ENCODE measurements around the gene LSG1.

LSG1 gene

GRCh38 chr3:194671900-194672808, at the start of gene LSG1:
Gene LSG1 (minus strand): TSS chr3:194672191. CDS start chr3:194672162, 29 bp downstream.
- in situ Hi-C loops (cut with HindIII; ENCODE audit: low sequenced_read_pairs), result no loop called here

- in situ Hi-C loops (cut with HindIII; ENCODE audit: low sequenced_read_pairs), result no loop called here
These were observed 48.1 kb upstream of the LSG1 start for GRCh38 chr3:194720048-194720447.

GRCh38 chr3:194718079-194718478, 46.1 kb upstream of the LSG1 start:
- in situ Hi-C loops (cut with HindIII; ENCODE audit: low sequenced_read_pairs), result loop anchor here (10.0 kb wide), 1 partner anchor 247 kb away; no protein-coding TSS in a partner anchor

- in situ Hi-C loops (cut with HindIII; ENCODE audit: low sequenced_read_pairs), result loop anchor here (10.0 kb wide), 1 partner anchor 250 kb away; no protein-coding TSS in a partner anchor
These were observed 43.2 kb upstream of the LSG1 start for GRCh38 chr3:194715022-194715800.

GRCh38 chr3:194714564-194714963, 42.6 kb upstream of the LSG1 start:
- in situ Hi-C loops (cut with HindIII; ENCODE audit: low sequenced_read_pairs), result loop anchor here (10.0 kb wide), 1 partner anchor 250 kb away; no protein-coding TSS in a partner anchor

GRCh38 chr3:194714137-194714455, 42.1 kb upstream of the LSG1 start:
- in situ Hi-C loops (cut with HindIII; ENCODE audit: low sequenced_read_pairs), result loop anchor here (10.0 kb wide), 1 partner anchor 251 kb away; no protein-coding TSS in a partner anchor

- in situ Hi-C loops (cut with HindIII; ENCODE audit: low sequenced_read_pairs), result loop anchor here (10.0 kb wide), 1 partner anchor 251 kb away; no protein-coding TSS in a partner anchor
These were observed 41.5 kb upstream of the LSG1 start for GRCh38 chr3:194713299-194714136.

GRCh38 chr3:194711913-194712312, 39.9 kb upstream of the LSG1 start:
- in situ Hi-C loops (cut with HindIII; ENCODE audit: low sequenced_read_pairs), result loop anchor here (10.0 kb wide), 1 partner anchor 253 kb away; no protein-coding TSS in a partner anchor

- in situ Hi-C loops (cut with HindIII; ENCODE audit: low sequenced_read_pairs), result loop anchor here (10.0 kb wide), 1 partner anchor 254 kb away; no protein-coding TSS in a partner anchor
These were observed 39.3 kb upstream of the LSG1 start for GRCh38 chr3:194711286-194711685.

GRCh38 chr3:194707147-194707540, 35.2 kb upstream of the LSG1 start:
- in situ Hi-C loops (cut with HindIII; ENCODE audit: low sequenced_read_pairs), result no loop called here

GRCh38 chr3:194705761-194706160, 33.8 kb upstream of the LSG1 start:
- in situ Hi-C loops (cut with HindIII; ENCODE audit: low sequenced_read_pairs), result no loop called here

- in situ Hi-C loops (cut with HindIII; ENCODE audit: low sequenced_read_pairs), result no loop called here
These were observed 33.2 kb upstream of the LSG1 start for GRCh38 chr3:194705227-194705626.

GRCh38 chr3:194702545-194702944, 30.6 kb upstream of the LSG1 start:
- in situ Hi-C loops (cut with HindIII; ENCODE audit: low sequenced_read_pairs), result no loop called here

GRCh38 chr3:194696702-194697101, 24.7 kb upstream of the LSG1 start:
- in situ Hi-C loops (cut with HindIII; ENCODE audit: low sequenced_read_pairs), result no loop called here

GRCh38 chr3:194691481-194692283, 19.7 kb upstream of the LSG1 start:
- in situ Hi-C loops (cut with HindIII; ENCODE audit: low sequenced_read_pairs), result no loop called here

GRCh38 chr3:194690501-194691372, 18.7 kb upstream of the LSG1 start:
- in situ Hi-C loops (cut with HindIII; ENCODE audit: low sequenced_read_pairs), result no loop called here

- in situ Hi-C loops (cut with HindIII; ENCODE audit: low sequenced_read_pairs), result no loop called here
These were observed 17.5 kb upstream of the LSG1 start for GRCh38 chr3:194689493-194689944.

- in situ Hi-C loops (cut with HindIII; ENCODE audit: low sequenced_read_pairs), result no loop called here
These were observed 17.0 kb upstream of the LSG1 start for GRCh38 chr3:194688946-194689345.
